GM18867 (cell line): ENCODE measurements around the gene BROX.

Source experiments
- ATAC-seq: cut with Tn5 transposase; IDR thresholded peaks from one replicate; pipeline ENCODE4 v1.9.1; 2021; ENCODE audit warnings: mild to moderate bottlenecking, moderate library complexity; ENCODE audit not compliant: unreplicated experiment

Gene BROX

DNA sequence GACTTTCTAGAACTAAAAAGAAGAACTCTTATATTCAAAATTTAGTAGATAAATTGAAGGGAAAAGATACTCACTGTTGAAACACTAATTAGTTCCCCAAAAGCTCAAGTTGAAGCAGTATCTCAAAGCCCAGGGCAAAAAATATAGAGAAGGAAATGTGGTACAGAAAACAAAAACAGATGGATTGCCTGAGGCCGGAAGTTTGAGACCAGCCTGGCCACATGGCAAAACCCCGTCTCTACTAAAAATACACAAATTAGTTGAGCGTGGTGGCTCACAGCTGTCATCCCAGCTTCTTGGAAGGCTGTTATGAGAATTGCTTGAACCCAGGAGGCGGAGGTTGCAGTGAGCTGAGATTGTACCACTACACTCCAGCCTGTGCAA lies 60.6 kb downstream of the BROX start:
- ATAC-seq: peak; percentile 91

- ATAC-seq: no peak
These were observed 65.1 kb downstream of the BROX start for GRCh38 chr1:222777463-222777862.

DNA sequence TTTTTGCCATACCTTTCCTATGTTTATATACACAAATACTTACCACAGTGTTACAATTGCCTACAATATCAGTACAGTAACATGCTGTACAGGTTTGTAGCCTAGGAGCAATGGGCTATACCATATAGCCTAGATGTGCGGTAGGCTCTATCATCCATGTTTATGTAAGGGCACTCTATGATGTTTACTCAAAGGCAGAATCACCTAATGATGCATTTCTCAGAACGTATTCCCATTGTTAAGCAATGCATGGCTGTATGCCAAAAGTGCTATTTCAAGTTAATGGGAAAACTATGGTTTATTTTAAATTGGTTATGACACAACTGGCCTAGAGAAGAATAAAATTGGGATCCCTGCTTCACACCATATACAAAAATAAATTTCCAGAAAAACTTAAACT lies 65.6 kb downstream of the BROX start:
- no peak for ATAC-seq

- ATAC-seq: peak; percentile 87
These were observed 68.9 kb downstream of the BROX start for GRCh38 chr1:222781251-222781650.

GRCh38 chr1:222783051-222783450 lies 70.7 kb downstream of the BROX start:
- no peak for ATAC-seq

GRCh38 chr1:222784371-222784770 lies 72.0 kb downstream of the BROX start:
- ATAC-seq: no peak
